ENCODE measurements around the gene WDR37.

Gene WDR37

GRCh38 chr10:1180071-1180730 lies 124.0 kb downstream of the WDR37 start:
- DNase-seq = no peak
- Histone ChIP-seq H3K27ac (ENCODE audit: insufficient read depth, low read length, poor library complexity, severe bottlenecking) (no peak overlapping the region), H3K36me3 (ENCODE audit: control insufficient read depth, insufficient read depth, low read length) (no peaks in the 10 kb centered on the region), H3K4me3 (ENCODE audit: insufficient read depth, low read depth, low read length, poor library complexity, severe bottlenecking) (no peak overlapping the region), H3K27me3 (replicated peaks; ENCODE audit: control insufficient read depth, insufficient read depth, low read length, poor library complexity, severe bottlenecking) (no peaks in the 10 kb centered on the region), H3K4me1 (ENCODE audit: control insufficient read depth, insufficient read depth, low read length, poor library complexity, severe bottlenecking) (no peaks in the 10 kb centered on the region), H3K9me3 (ENCODE audit: control insufficient read depth, low read length) (no peaks in the 10 kb centered on the region)

- Histone ChIP-seq H3K9me3 (ENCODE audit: control insufficient read depth, low read length) (no peaks in the 10 kb centered on the region), H3K4me3 (ENCODE audit: insufficient read depth, low read depth, low read length, poor library complexity, severe bottlenecking) (no peak overlapping the region), H3K27ac (ENCODE audit: insufficient read depth, low read length, poor library complexity, severe bottlenecking) (no peak overlapping the region), H3K36me3 (ENCODE audit: control insufficient read depth, insufficient read depth, low read length) (no peaks in the 10 kb centered on the region), H3K4me1 (ENCODE audit: control insufficient read depth, insufficient read depth, low read length, poor library complexity, severe bottlenecking) (no peaks in the 10 kb centered on the region), H3K27me3 (replicated peaks; ENCODE audit: control insufficient read depth, insufficient read depth, low read length, poor library complexity, severe bottlenecking) (no peaks in the 10 kb centered on the region)
- DNase-seq = no peak
Measured at GRCh38 chr10:1180836-1181235, 124.7 kb downstream of the WDR37 start.
